HT-29 (cell line): ENCODE data around the gene RCAN3. TPM values are rescaled to one million over a fixed set of nuclear protein-coding genes. Genes with fewer than 3 reads are reported as not detected.
"Not testable (repeated sequence)": the region's sequence is repeated elsewhere in the genome, so short reads cannot be mapped to it uniquely, and the experiment has no call there.

ENCODE experiments used
- DNase-seq: peaks from one replicate; pipeline ENCODE4 v3.0.0-alpha.2; 2015; ENCODE audit warnings: low spot score
- total RNA-seq: library from RNA; depleted of rRNA; stranded (reverse); fragments of >200 nt; shearing (Covaris generic); gene quantifications from 2 replicates; pipeline ENCODE4 v1.2.3, GENCODE V29; 2014

Gene RCAN3
- total RNA-seq, 1 experiment from 2014 or later = 13.2 TPM

DNA sequence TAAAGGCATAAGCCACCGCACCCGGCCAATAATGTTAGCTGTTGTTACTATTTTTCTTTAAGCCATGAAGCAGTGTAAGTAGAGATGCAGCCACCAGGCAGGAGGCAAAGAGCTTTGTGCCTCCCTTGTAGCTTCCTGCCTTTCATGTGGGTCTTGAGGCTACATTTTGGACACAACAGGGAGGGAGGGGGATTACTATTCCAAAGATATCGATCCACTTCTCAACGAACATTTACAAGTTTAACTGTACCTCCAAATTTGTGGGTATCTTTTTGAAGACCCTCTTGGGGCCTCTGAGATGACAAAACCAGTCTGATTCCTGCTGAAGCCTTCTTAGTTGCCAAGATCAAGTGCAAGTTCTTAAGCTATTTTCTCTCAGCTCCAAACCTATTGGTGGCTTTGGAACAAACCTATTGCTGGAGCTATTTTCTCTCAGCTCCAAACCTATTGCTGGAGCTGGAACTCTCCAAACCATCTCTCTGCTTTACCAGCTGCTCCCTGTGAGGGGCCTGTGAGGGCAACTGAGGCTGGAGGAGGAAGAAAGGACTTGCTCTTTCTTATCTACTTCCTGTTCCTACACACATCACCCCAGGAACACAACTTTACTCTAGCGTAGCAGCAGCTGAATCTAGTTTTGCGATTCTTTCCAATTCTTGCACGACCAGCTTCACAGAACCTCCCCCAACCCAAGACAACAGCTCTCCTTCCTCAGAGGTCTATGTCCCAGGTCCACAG, 16.1 kb upstream of the RCAN3 start:
- DNase-seq = no peak

DNA sequence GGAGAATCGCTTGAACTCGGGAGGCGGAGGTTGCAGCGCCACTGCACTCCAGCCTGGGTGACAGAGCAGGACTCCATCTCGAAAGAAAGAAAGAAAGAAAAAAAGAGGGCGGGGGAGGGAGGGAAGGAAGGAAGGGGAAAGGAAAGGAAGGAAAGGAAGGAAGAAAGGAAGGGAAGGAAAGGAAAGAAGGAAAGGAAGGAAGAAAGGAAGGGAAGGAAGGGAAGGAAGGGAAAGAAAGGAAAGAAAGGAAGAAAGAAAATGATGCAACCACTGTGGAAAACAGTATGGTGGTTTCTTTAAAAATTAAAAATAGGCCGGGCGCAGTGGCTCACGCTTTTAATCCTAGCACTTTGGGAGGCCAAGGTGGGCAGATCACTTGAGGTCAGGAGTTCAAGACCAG, 15.2 kb upstream of the RCAN3 start:
- DNase-seq = no peak

GRCh38 chr1:24488159-24488558, 14.5 kb upstream of the RCAN3 start:
- not testable (repeated sequence) for DNase-seq

- DNase-seq = no peak
Observed at GRCh38 chr1:24489674-24490073, 13.0 kb upstream of the RCAN3 start.

DNA sequence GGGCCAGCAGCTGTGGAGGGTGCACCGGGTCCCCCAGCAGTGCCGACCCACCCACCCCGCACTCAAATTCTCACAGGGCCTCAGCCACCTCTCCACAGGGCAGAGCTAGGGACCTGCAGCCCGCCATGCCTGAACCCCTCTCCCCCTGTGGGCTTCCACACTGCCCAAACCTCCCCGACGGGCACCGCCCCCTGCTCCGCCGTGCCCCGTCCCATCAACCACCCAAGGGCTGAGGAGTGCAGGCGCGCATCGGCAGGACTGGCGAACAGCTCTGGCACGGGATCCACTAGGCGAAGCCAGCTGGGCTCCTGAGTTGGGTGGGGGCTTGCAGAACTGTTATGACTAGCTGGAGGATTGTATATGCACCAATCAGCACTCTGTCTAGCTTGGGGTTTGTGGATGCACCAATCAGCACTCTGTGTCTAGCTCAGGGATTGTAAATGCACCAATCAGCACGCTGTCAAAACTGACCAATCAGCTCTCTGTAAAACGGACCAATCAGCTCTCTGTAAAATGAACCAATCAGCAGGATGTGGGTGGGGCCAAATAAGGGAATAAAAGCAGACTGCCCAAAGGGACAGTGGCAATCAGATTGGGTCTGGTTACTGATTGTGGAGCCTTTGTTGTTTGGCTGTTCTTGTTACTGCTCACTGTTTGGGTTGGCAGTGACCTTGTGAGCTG, 12.4 kb upstream of the RCAN3 start:
- DNase-seq = no peak

GRCh38 chr1:24491577-24492360, 10.9 kb upstream of the RCAN3 start:
- DNase-seq = no peak

- DNase-seq = not testable (repeated sequence)
Observed at GRCh38 chr1:24492935-24493334, 9.7 kb upstream of the RCAN3 start.

GRCh38 chr1:24493785-24494184, 8.9 kb upstream of the RCAN3 start:
- no peak for DNase-seq

DNA sequence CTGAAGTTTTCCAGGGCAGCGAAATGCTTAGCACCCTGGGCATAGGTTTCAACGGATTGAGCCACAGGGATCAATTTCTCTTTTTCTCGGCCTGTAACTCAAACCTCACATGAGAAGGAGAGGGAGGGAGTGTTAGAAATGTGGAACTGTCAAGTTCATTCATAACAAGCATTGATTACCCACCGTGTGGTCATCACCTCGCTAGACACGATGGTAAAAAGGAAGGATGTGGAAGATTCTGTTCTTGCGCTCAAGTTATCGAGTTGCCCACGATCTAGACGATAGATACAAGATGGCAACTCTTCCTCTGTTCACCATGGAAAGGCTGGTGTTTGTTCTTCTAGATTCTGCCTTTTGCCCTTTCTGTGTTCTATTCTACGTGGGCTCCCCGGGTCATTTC, 4.0 kb upstream of the RCAN3 start:
- DNase-seq = no peak

DNA sequence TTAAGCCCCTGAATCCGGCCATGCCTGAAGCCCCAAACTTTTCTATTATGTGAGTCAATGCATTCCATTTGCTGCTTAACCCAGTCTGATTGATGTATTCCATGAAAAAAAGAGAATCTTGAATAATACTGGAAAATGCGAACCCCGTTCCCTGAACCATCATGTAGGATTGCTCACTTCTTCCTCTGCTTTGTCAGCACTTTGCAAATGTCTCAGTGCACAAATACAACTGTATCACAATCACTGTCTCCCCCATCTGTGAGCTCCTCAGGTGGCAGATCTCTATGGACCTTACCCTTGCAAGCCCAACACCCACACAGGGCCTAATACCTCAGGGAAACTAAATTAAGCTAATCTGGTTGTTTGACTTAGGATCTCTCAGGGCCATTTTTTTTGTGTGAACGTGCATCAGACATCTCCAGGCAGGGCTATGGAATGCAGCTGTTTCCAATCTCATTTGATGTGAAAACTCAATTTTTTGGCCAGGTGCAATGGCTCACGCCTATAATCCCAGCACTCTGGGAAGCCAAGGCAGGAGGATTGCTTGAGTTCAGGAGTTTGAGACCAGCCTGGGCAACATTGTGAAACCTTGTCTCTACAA, 2.1 kb upstream of the RCAN3 start:
- DNase-seq = no peak

DNA sequence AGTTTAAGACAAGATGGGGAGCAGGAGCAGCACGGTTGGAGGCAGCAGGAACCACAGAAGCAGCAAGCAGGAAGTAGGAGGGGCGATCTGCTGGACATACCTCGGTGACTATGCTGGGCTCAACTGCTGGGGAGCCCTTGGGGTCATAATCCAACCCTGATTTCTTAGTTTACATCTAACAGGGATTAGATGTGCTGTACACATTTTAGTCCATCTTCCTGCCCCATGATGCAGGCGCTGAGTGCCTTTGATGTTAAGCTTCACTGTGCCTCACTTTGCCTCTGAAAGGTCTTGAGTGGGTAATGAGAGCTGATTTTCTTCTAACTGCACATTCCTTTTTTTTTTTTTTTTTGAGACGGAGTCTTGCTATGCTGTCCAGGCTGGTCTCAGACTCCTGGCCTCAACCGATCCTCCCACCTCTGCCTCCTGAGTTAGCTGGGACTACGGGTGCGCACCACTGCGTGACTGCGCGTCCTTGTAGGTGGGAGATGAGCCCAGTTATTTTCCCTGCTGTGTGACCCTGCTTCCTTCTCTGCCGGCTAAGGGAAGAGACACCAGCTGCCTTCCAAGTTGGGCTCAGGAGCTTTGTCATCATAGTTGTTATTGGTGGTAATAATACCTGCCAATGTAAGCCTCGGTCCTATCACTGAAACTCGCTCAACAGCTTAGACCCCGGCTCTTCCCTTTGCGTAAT, 1.1 kb upstream of the RCAN3 start:
- peak; percentile 48 for DNase-seq

DNA sequence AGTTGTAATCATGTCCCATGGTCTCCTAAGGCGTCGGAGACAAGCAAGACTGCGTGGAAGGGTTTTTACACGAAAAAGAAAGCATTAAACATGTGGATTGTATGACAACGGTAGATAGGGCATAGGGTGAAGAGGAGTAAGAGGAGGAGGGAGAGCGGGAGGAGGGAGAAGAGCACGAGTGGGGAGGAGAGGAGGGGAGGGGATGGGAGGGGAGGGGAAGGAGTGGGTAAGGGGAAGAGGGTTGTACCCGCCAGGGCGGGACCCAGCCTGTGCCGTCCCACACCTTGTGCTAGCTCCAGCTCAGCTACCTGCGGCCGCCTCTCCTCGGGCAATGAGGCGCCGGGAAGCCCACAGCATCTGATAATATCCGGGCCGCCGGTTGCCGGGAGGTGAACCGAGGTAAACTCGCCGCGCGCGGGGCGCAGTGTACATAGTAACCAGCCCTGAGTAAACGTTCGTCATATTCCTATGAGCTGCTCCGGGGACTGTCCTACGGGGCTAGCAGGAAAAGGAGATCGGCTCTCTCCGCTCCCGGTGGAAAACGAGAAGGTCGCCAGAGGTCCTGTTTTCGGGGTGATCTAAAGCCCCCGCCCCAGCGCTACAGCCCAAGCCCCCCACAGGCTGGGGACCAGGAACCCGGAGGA, 449 bp upstream of the RCAN3 start:
- DNase-seq = peak; percentile 87

GRCh38 chr1:24503059-24503751, 569 bp downstream of the RCAN3 start:
- DNase-seq = peak; percentile 50

GRCh38 chr1:24503870-24504523, 1.4 kb downstream of the RCAN3 start:
- DNase-seq = no peak

DNA sequence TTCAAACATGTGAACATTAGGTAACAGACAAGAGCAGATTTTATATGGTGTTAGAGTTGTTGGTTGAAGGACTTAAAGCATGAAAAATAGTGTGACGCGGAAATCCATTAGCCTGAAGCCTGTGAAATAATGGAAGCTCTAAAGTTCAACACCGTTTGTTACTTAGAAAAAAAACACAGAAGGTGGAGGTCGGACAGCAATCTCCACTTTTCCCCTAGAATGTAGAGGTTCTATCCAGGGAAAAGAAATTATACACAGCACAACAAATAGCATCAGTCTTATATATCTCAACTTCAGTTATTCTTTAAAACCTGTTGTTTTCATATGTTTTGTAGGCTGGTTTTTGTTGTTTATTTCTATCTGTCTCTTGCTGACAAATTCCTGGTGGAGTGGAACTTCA, 1.9 kb downstream of the RCAN3 start:
- no peak for DNase-seq

DNA sequence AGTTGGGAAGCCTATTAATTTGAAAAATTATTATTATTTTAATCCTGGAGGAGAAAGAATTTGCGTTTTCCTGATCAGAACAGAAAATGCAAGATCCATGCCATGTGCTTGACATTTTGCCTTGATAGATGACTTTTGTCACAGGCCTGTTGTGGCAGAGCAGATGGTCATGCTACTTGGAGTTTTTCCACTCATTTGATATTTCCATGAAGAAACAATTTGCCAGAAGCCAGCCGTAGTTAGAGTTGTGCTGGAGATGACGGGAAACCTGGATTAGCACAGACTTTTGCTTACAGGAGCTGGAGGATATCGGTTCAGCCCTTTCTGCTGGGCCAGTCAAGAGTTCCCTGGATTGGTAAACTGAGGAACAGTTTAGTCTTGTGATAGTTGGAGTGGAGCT, 3.2 kb downstream of the RCAN3 start:
- DNase-seq = no peak

GRCh38 chr1:24506691-24507381, 4.2 kb downstream of the RCAN3 start:
- DNase-seq = no peak

DNA sequence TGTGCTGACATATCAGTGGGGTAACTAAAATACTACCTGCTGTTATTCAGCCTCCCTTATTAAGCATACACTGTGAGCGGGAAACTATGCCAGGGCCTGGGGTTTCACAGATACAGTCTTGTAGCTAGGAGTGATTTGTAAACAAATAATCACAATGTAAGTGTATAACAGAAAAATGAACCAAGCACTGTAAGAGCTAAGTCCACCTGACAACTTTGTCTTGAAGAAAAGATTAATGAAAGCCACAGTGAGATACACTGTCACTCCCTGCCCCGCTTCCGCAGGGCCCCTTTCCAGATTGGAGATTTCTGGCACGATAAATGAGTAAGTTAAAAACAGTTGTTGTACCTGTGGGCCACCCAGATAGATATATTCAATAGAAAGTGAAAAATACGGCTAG, 4.8 kb downstream of the RCAN3 start:
- DNase-seq = no peak

DNA sequence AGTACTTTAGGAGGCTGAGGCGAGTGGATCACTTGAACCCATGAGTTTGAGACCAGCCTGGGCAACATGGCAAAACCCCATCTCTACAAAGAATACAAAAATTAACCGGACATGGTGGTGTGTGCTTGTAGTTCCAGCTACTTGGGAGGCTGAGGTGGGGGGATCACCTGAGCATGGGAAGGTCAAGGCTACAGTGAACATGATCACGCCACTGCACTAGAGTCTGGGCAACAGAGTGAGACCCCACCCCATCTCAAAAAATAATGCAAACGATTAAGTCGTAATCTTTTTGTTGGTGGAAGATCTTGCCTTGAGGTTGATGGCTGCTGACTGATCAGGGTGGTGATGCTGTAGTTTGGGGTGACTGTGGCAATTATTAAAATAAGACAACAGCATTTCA, 6.3 kb downstream of the RCAN3 start:
- DNase-seq = no peak
